K562 (cell line): ENCODE results near the gene GNRHR. TPM values are rescaled to one million over a fixed set of nuclear protein-coding genes. Genes with fewer than 3 reads are reported as not detected.

Source experiments
- ARID3A ChIP-seq: IDR thresholded peaks from 2 replicates; pipeline ENCODE4 v1.6.1; 2012; ENCODE audit warnings: low read depth, low read length, improper control_type of control experiment, borderline replicate concordance
- ARNT ChIP-seq, 2 experiments: fragments of 450-650 bp; IDR thresholded peaks; 2 replicates each; pipeline ENCODE4 v1.6.1; 2016; ENCODE audit warnings: mild to moderate bottlenecking in 1 of 2
- ELK1 ChIP-seq: sonication (generic); formaldehyde crosslinking; IDR thresholded peaks from 2 replicates; pipeline ENCODE4 v1.8.1; 2022; ENCODE audit warnings: missing genetic modification reagents
- ELK3 ChIP-seq: fragments of 450-650 bp; formaldehyde crosslinking; IDR thresholded peaks from 2 replicates; pipeline ENCODE4 v1.4.0; 2020; ENCODE audit warnings: mild to moderate bottlenecking
- ETV6 ChIP-seq, 3 experiments: fragments of 150-350 bp in 1 of 3; sonication (generic) in 1 of 3; formaldehyde crosslinking in 1 of 3; IDR thresholded peaks; 2 replicates each; pipeline versions ENCODE4 v1.6.1 to v1.8.0; 2014 to 2022; ENCODE audit warnings: borderline replicate concordance in 2 of 3, low read depth in 2 of 3, antibody characterized with exemption in 1 of 3, low read length in 1 of 3, mild to moderate bottlenecking in 1 of 3, missing genetic modification reagents in 1 of 3
- HMGN3 ChIP-seq: IDR thresholded peaks from 2 replicates; pipeline ENCODE4 v1.6.1; 2011; ENCODE audit warnings: borderline replicate concordance, low read depth, mild to moderate bottlenecking, mixed read lengths, low read length; ENCODE audit not compliant: insufficient read length; ENCODE audit errors: extremely low read depth
- HNRNPUL1 ChIP-seq: fragments of 200-400 bp; formaldehyde crosslinking; IDR thresholded peaks from 2 replicates; pipeline ENCODE4 v1.6.1; 2017; ENCODE audit warnings: low read length
- MNT ChIP-seq, 2 experiments: fragments of 450-650 bp; conservative IDR thresholded peaks; 2 replicates each; pipeline ENCODE4 v1.6.1; 2017; ENCODE audit warnings: mild to moderate bottlenecking in 2 of 2, moderate library complexity in 2 of 2
- MTA1 ChIP-seq: fragments of 450-650 bp; IDR thresholded peaks from 2 replicates; pipeline ENCODE4 v1.6.1; 2017; ENCODE audit warnings: borderline replicate concordance
- NFXL1 ChIP-seq: fragments of 450-650 bp; formaldehyde crosslinking; IDR thresholded peaks from 2 replicates; pipeline ENCODE4 v1.4.0; 2021; ENCODE audit warnings: mild to moderate bottlenecking
- PHF8 ChIP-seq: fragments of 200-600 bp; sonication (generic); IDR thresholded peaks from 2 replicates; pipeline ENCODE4 v1.6.1; 2012; ENCODE audit warnings: mixed run types, mild to moderate bottlenecking, inconsistent platforms, low read length, moderate library complexity, borderline replicate concordance
- SAFB2 ChIP-seq: fragments of 200-400 bp; formaldehyde crosslinking; IDR thresholded peaks from 2 replicates; pipeline ENCODE4 v1.6.1; 2018; ENCODE audit warnings: borderline replicate concordance, low read length, low read depth, moderate library complexity; ENCODE audit not compliant: severe bottlenecking
- SAP30 ChIP-seq: fragments of 200-600 bp; sonication (generic); IDR thresholded peaks from 2 replicates; pipeline ENCODE4 v1.6.1; 2012; ENCODE audit warnings: borderline replicate concordance, low read depth, mild to moderate bottlenecking, moderate library complexity, low read length, control low read depth, inconsistent platforms; ENCODE audit not compliant: insufficient read depth, poor library complexity, severe bottlenecking
- SP2 ChIP-seq: IDR thresholded peaks from 2 replicates; pipeline ENCODE4 v1.6.1; 2011; ENCODE audit warnings: mild to moderate bottlenecking, low read depth, low read length, moderate library complexity; ENCODE audit not compliant: poor library complexity, severe bottlenecking; ENCODE audit errors: extremely low read depth
- SRSF9 ChIP-seq: fragments of 200-400 bp; formaldehyde crosslinking; IDR thresholded peaks from 2 replicates; pipeline ENCODE4 v1.6.1; 2017; ENCODE audit warnings: low read depth, low read length, borderline replicate concordance
- TBL1XR1 ChIP-seq, 2 experiments: IDR thresholded peaks; 2 replicates each; pipeline ENCODE4 v1.6.1; 2012; ENCODE audit warnings: improper control_type of control experiment in 2 of 2, low read length in 2 of 2, mild to moderate bottlenecking in 1 of 2
- ZBTB12 ChIP-seq: fragments of 250-450 bp; sonication (Bioruptor Pico); IDR thresholded peaks from 2 replicates; pipeline ENCODE4 v1.4.0; 2020
- ZBTB17 ChIP-seq: fragments of 450-650 bp; formaldehyde crosslinking; IDR thresholded peaks from 2 replicates; pipeline ENCODE4 v1.4.0; 2020; ENCODE audit warnings: mild to moderate bottlenecking
- ZBTB9 ChIP-seq: fragments of 450-650 bp; formaldehyde crosslinking; IDR thresholded peaks from 2 replicates; pipeline ENCODE4 v1.4.0; 2020; ENCODE audit warnings: mild to moderate bottlenecking, moderate library complexity
- polyA plus RNA-seq, 8 experiments: library from polyadenylated mRNA; depleted of rRNA in 4 of 8; stranded (reverse) in 5 of 8; unstranded in 3 of 8; fragments of >200 nt; fragmentation: Nextera tagmentation in 2 of 8; fragmentation: Illumina TruSeq in 1 of 8; extraction: Ambion mirVana in 2 of 8; extraction: Trizol in 1 of 8; gene quantifications; 2 replicates each; pipeline versions ENCODE4 v1.2.1 to v1.2.3, GENCODE V29; 2011 to 2014; ENCODE audit warnings: inconsistent platforms in 1 of 8, missing spikeins in 1 of 8
- total RNA-seq, 7 experiments: library from RNA; depleted of rRNA in 6 of 7; stranded (reverse); fragments of >200 nt in 6 of 7; fragmentation: Illumina TruSeq in 2 of 7; extraction: Trizol in 2 of 7; gene quantifications; 2 replicates each; pipeline versions ENCODE4 v1.2.1 to v1.2.3, GENCODE V29; 2011 to 2021; ENCODE audit warnings: low replicate concordance in 1 of 7

GNRHR gene
- total and polyA plus RNA-seq, 9 of the 15 experiments (the other 6 are each of a cell fraction or from before 2014, with no cell fraction given): 0.06 to 0.13 TPM; not detected in 7

GRCh38 chr4:67702166-67702565 lies 52.0 kb downstream of the GNRHR start (continued):
- TF ChIP-seq ELK3 (no peak), HMGN3 (no peak), SAFB2 (no peak), ZBTB12 (CRISPR knock-in tag) (no peak), ETV6 (IDR thresholded peaks at IDR 0.05; ENCODE audit: borderline replicate concordance in 1 of 2, low read depth in 2 of 2, low read length in 1 of 2) (no peak), ETV6 (CRISPR knock-in tag; IDR thresholded peaks at IDR 0.05; ENCODE audit: borderline replicate concordance) (no peak), ELK1 (CRISPR knock-in tag) (no peak), SAP30 (no peak), ZBTB9 (CRISPR knock-in tag) (peak; percentile 78), SRSF9 (no peak), NFXL1 (CRISPR knock-in tag) (no peak), ZBTB17 (CRISPR knock-in tag) (0 out of 2 replicates have a peak, but pooled peaks have one; percentile 51), TBL1XR1 (IDR thresholded peaks at IDR 0.05; ENCODE audit: low read length in 2 of 2) (no peak), PHF8 (no peak), MTA1 (no peak), ARID3A (no peak), HNRNPUL1 (no peak), ARNT (IDR thresholded peaks at IDR 0.05) (no peak), MNT (conservative IDR thresholded peaks at IDR 0.05) (no peak), SP2 (no peak)
